ENCODE results near the gene TNFRSF25.
"Not testable (repeated sequence)": the region's sequence is repeated elsewhere in the genome, so short reads cannot be mapped to it uniquely, and the experiment has no call there.

Gene TNFRSF25

GRCh38 chr1:6445062-6445763, 20.8 kb downstream of the TNFRSF25 start:
- peaks cover 35% of the 10 kb centered on the region for H3K27me3 ChIP-seq (replicated peaks; ENCODE audit: control insufficient read depth, insufficient read depth, low read length)
- H3K36me3 ChIP-seq (ENCODE audit: control insufficient read depth, insufficient read depth, low read length, severe bottlenecking): no peaks in the 10 kb centered on the region
- DNase-seq (ENCODE audit: low read depth): peak; percentile 54
- no peaks in the 10 kb centered on the region for H3K4me1 ChIP-seq (ENCODE audit: control insufficient read depth, insufficient read depth, low read length)
- H3K9me3 ChIP-seq (ENCODE audit: control insufficient read depth, low read length): no peaks in the 10 kb centered on the region
- no peak overlapping the region for H3K9ac ChIP-seq (ENCODE audit: low read length)
- H3K4me3 ChIP-seq (ENCODE audit: low read length): no peak overlapping the region

GRCh38 chr1:6444377-6444776, 21.6 kb downstream of the TNFRSF25 start:
- Histone ChIP-seq H3K27me3 (replicated peaks; ENCODE audit: control insufficient read depth, insufficient read depth, low read length) (peaks cover 28% of the 10 kb centered on the region), H3K4me3 (ENCODE audit: low read length) (no peak overlapping the region), H3K36me3 (ENCODE audit: control insufficient read depth, insufficient read depth, low read length, severe bottlenecking) (no peaks in the 10 kb centered on the region), H3K4me1 (ENCODE audit: control insufficient read depth, insufficient read depth, low read length) (no peaks in the 10 kb centered on the region), H3K9ac (ENCODE audit: low read length) (no peak overlapping the region), H3K9me3 (ENCODE audit: control insufficient read depth, low read length) (no peaks in the 10 kb centered on the region)
- DNase-seq (ENCODE audit: low read depth): no peak

DNA sequence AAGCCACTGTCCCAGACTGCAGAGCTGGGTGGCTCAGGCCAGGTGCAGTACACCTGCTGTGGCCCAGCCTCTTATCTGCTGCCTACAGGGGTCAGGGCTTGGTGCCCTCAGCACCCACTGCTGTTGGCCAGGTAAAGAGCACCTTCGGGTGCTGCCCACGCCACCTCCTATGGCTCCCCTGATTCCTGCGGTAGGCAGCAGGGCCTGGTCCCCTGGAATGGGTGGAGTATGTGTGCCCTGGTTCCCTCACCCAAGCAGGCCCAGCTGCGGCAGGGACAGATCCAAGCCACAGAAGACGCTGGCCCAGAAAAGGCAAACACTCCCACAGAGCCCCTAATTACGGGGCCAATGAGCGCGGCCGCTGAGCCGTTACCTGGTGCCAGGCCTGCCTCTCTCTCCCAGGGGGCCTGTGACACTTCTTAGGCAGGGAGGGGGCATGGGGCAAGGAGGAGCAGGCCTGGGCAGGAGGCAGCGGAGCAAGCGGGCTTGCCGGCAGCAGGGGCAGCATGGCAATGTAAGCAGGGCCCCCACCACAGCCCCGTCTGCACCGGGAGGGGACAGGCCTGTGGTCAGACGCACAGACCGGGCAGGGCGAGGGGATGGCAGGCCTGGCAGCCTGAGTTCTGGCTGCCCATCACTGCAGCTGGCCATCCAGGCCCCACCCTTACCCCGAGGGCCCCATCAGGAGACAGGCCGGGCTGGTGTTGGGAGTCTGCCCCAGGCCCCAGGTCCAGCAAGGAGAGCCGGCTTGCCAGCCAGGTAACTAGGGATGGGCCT, 22.4 kb downstream of the TNFRSF25 start:
- peaks cover 24% of the 10 kb centered on the region for H3K27me3 ChIP-seq (replicated peaks; ENCODE audit: control insufficient read depth, insufficient read depth, low read length)
- H3K9ac ChIP-seq (ENCODE audit: low read length): no peak overlapping the region

DNA sequence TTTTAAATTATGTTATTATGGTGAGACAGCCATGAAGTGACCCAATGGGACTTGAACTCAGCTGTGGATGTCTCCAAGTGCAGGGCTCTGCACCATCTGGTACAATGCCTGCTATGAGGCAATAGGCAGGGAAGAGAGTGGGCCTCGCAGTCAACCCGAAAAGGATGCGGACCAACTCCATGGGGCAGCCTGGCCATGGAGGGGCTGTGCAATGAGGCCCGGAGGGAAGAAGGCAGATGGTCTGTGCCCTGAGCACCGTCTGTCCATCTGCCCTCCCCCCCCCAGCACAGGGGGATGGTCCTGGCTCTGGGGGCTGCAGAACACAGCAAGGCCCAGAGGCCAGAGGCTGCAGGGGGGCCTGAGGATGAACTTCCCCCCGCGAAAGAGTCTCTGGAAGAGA, 24.4 kb downstream of the TNFRSF25 start:
- DNase-seq (ENCODE audit: low read depth): no peak
- peaks cover 24% of the 10 kb centered on the region for H3K27me3 ChIP-seq (replicated peaks; ENCODE audit: control insufficient read depth, insufficient read depth, low read length)
- no peaks in the 10 kb centered on the region for H3K9me3 ChIP-seq (ENCODE audit: control insufficient read depth, low read length)
- no peaks in the 10 kb centered on the region for H3K36me3 ChIP-seq (ENCODE audit: control insufficient read depth, insufficient read depth, low read length, severe bottlenecking)
- peaks cover 4% of the 10 kb centered on the region for H3K4me1 ChIP-seq (ENCODE audit: control insufficient read depth, insufficient read depth, low read length)
- no peak overlapping the region for H3K4me3 ChIP-seq (ENCODE audit: low read length)
- H3K9ac ChIP-seq (ENCODE audit: low read length): no peak overlapping the region

More for the DNA sequence above, 22.4 kb downstream of the TNFRSF25 start:
- Histone ChIP-seq H3K4me3 (ENCODE audit: low read length) (no peak overlapping the region), H3K9me3 (ENCODE audit: control insufficient read depth, low read length) (no peaks in the 10 kb centered on the region), H3K4me1 (ENCODE audit: control insufficient read depth, insufficient read depth, low read length) (peaks cover 4% of the 10 kb centered on the region), H3K36me3 (ENCODE audit: control insufficient read depth, insufficient read depth, low read length, severe bottlenecking) (no peaks in the 10 kb centered on the region)
- DNase-seq (ENCODE audit: low read depth): no peak

DNA sequence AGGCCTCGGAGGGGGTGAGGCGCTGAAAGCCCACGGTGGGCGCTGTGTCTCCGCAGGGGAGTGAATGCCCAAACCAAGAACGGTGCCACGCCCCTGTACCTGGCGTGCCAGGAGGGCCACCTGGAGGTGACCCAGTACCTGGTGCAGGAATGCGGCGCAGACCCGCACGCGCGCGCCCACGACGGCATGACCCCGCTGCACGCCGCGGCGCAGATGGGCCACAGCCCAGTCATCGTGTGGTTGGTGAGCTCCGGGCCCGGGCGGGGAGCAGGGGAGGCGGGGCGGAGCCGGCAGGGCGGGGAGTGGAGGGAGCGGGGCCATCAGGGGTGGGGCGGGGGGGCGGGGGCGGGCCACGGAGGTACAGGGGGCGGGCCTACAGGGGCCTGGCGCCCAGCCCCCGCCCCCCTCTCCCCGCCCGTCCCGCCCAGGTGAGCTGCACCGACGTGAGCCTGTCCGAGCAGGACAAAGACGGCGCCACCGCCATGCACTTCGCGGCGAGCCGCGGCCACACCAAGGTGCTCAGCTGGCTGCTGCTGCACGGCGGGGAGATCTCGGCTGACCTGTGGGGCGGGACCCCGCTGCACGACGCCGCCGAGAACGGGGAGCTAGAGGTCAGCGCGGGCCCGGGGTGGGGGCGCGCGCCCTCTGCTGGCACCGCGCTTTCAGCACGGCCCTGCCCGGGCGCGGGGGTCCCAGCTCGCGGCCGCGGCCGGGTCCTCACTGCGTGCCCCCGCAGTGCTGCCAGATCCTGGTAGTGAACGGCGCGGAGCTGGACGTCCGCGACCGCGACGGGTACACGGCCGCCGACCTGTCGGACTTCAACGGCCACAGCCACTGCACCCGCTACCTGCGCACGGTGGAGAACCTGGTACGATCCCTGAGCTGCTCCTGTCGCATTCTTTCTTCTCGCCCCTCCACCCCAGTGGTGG, 25.5 kb downstream of the TNFRSF25 start:
- H3K4me3 ChIP-seq (ENCODE audit: low read length): no peak overlapping the region
- DNase-seq (ENCODE audit: low read depth): peak; percentile 48
- H3K9ac ChIP-seq (ENCODE audit: low read length): no peak overlapping the region
- H3K4me1 ChIP-seq (ENCODE audit: control insufficient read depth, insufficient read depth, low read length): peaks cover 4% of the 10 kb centered on the region
- peaks cover 30% of the 10 kb centered on the region for H3K27me3 ChIP-seq (replicated peaks; ENCODE audit: control insufficient read depth, insufficient read depth, low read length)
- H3K9me3 ChIP-seq (ENCODE audit: control insufficient read depth, low read length): no peaks in the 10 kb centered on the region
- H3K36me3 ChIP-seq (ENCODE audit: control insufficient read depth, insufficient read depth, low read length, severe bottlenecking): no peaks in the 10 kb centered on the region

DNA sequence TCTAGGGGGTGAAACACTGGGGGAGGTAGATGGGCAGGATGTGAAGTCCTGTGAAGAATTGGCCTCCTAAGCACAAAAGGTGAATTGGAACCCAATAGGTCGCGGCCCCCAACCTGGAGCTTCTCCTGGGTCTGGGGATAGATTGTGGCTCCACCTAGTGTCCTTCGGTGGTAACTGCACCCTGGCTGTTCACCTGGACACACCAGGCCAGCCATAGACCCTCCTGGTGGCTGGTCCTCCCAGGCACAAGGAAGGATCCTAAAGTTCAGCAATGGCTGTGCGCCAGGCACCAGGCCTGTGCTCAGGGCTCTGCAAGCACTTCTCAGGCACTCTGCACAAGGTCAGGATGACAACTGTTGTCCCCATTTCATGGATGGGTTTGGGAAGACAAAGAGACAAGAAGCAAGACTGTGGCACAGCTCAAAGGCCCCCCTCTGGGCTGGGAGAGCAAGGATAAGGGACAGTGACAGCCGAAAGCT, 27.9 kb downstream of the TNFRSF25 start:
- Histone ChIP-seq H3K4me1 (ENCODE audit: control insufficient read depth, insufficient read depth, low read length) (peaks cover 4% of the 10 kb centered on the region), H3K4me3 (ENCODE audit: low read length) (no peak overlapping the region), H3K9me3 (ENCODE audit: control insufficient read depth, low read length) (no peaks in the 10 kb centered on the region), H3K27me3 (replicated peaks; ENCODE audit: control insufficient read depth, insufficient read depth, low read length) (peaks cover 32% of the 10 kb centered on the region), H3K9ac (ENCODE audit: low read length) (no peak overlapping the region), H3K36me3 (ENCODE audit: control insufficient read depth, insufficient read depth, low read length, severe bottlenecking) (no peaks in the 10 kb centered on the region)
- DNase-seq (ENCODE audit: low read depth): peak; percentile 74

DNA sequence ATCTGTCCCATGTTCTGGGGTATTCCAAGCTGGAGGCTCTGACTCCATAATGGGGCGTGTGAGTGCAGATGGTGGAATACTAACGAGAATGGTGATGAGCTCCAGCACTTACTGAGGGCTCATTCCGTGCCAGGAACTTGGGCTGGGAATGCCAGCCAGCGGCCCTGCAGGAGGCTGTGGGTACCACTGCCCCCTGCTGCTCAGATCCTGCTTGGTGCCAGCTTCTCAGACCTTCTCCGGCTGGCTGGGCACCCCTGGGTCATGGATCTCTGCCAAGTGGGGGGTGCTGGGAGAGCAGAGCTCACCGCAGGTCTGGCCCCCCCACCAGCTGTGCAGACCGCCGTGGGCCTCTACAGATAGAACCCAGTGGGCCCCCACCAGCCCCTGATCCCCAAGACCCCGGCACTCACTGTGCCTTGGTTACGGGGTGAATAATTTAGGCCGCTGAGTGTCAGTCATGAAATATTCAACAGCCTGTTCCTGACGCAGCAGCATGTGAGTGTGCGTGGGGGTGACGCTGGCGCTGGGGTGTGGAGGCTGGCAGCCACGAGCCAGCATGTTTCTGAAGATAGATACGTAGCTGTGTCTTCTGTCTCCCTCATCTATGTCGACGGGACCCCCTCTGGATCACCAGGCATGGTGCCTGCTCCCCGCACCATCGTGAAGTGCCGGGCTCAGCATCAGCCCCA, 28.8 kb downstream of the TNFRSF25 start:
- H3K36me3 ChIP-seq (ENCODE audit: control insufficient read depth, insufficient read depth, low read length, severe bottlenecking); H3K9me3 ChIP-seq (ENCODE audit: control insufficient read depth, low read length); H3K4me1 ChIP-seq (ENCODE audit: control insufficient read depth, insufficient read depth, low read length); DNase-seq (ENCODE audit: low read depth); H3K4me3 ChIP-seq (ENCODE audit: low read length); H3K9ac ChIP-seq (ENCODE audit: low read length): not testable (repeated sequence)
- peaks cover 32% of the 10 kb centered on the region for H3K27me3 ChIP-seq (replicated peaks; ENCODE audit: control insufficient read depth, insufficient read depth, low read length)

DNA sequence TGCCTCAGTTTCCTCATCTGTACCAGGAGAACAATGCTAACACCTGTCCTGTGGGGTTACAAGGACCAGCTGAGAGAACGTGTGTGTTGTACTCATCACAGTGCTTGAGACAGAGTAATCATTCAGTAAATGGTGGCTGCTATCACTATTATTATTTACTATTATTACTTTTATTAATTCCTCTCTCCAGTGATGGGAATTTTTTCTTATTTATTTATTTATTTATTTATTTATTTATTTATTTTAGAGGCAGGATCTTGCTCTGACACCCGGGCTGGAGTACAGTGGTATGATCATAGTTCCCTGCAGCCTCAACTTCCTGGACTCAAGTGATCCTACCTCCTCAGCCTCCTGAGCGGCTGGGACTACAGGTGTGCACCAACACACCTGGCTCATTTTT, 29.7 kb downstream of the TNFRSF25 start:
- not testable (repeated sequence) for H3K4me1 ChIP-seq (ENCODE audit: control insufficient read depth, insufficient read depth, low read length); H3K4me3 ChIP-seq (ENCODE audit: low read length); H3K36me3 ChIP-seq (ENCODE audit: control insufficient read depth, insufficient read depth, low read length, severe bottlenecking); DNase-seq (ENCODE audit: low read depth); H3K9ac ChIP-seq (ENCODE audit: low read length); H3K9me3 ChIP-seq (ENCODE audit: control insufficient read depth, low read length)
- peaks cover 27% of the 10 kb centered on the region for H3K27me3 ChIP-seq (replicated peaks; ENCODE audit: control insufficient read depth, insufficient read depth, low read length)

DNA sequence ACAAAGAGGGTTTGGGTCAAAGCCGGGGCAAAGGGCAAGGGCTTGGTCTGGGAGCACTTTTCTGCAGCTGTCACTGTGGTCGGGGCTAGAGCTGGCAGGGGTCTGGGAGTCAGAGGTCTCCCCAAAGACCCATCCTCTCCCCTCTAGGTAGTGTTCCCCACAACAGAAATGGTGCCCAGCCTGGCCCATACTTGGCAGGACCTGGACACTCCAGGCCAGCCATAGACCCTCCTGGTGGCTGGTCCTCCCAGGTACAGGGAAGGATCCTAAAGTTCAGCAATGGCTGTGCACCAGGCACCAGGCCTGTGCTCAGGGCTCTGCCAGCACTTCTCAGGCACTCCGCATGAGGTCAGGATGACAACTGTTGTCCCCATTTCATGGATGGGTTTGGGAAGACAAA, 30.4 kb downstream of the TNFRSF25 start:
- H3K27me3 ChIP-seq (replicated peaks; ENCODE audit: control insufficient read depth, insufficient read depth, low read length): peaks cover 27% of the 10 kb centered on the region
- H3K9ac ChIP-seq (ENCODE audit: low read length): no peak overlapping the region
- no peaks in the 10 kb centered on the region for H3K9me3 ChIP-seq (ENCODE audit: control insufficient read depth, low read length)
- H3K36me3 ChIP-seq (ENCODE audit: control insufficient read depth, insufficient read depth, low read length, severe bottlenecking): no peaks in the 10 kb centered on the region
- peaks cover 4% of the 10 kb centered on the region for H3K4me1 ChIP-seq (ENCODE audit: control insufficient read depth, insufficient read depth, low read length)
- DNase-seq (ENCODE audit: low read depth): no peak
- H3K4me3 ChIP-seq (ENCODE audit: low read length): no peak overlapping the region

DNA sequence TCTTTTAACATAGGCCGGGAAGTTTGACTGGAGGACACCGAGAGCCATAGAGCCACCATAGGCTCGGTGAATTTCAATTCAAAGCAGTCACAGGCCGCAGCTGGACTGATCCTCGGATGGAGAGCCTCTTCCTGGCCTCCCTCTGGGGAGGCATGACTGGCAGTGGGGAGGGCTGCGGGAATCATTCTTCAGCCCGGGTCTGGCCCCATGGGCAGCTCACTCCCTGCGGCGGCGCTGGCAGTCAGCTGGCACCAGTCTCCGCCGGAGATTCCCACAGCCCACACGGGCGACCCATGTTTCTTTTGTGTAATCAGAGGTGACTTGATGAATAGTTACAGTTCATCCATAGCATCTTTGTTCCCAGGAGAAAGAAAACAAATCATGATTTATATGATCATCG, 30.8 kb downstream of the TNFRSF25 start:
- peaks cover 4% of the 10 kb centered on the region for H3K4me1 ChIP-seq (ENCODE audit: control insufficient read depth, insufficient read depth, low read length)
- no peaks in the 10 kb centered on the region for H3K36me3 ChIP-seq (ENCODE audit: control insufficient read depth, insufficient read depth, low read length, severe bottlenecking)
- H3K9me3 ChIP-seq (ENCODE audit: control insufficient read depth, low read length): no peaks in the 10 kb centered on the region
- no peak overlapping the region for H3K4me3 ChIP-seq (ENCODE audit: low read length)
- H3K9ac ChIP-seq (ENCODE audit: low read length): no peak overlapping the region
- DNase-seq (ENCODE audit: low read depth): no peak
- peaks cover 31% of the 10 kb centered on the region for H3K27me3 ChIP-seq (replicated peaks; ENCODE audit: control insufficient read depth, insufficient read depth, low read length)
